ENCODE measurements around the gene NIPA2. TPM values are rescaled to one million over a fixed set of nuclear protein-coding genes. Genes with fewer than 3 reads are reported as not detected.

The NIPA2 gene
- total RNA-seq, 1 experiment from 2014 or later = 77.9 TPM

DNA sequence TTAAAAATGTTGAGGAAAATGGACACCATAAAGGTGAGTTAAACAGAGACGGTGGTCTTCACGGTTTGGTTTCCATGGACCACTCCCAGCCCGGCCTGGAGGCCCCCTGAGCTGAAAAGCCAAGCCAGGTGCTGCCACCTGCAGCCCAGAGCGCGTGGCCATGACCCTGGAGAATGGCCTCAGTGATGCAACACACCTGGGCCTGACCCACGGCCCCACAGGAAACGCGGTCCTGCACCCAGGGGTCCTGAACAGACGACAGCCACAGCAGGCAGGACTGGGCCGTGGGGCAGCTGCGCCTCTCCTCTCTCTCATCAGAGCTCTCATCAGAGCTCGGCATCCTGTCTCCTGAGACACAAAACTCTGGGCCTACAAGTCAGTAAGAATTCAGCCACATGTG lies 64.1 kb downstream of the NIPA2 start:
- Histone ChIP-seq H2BK20ac (ENCODE audit: low read depth, low read length, poor library complexity, severe bottlenecking) (no peak overlapping the region), H2BK15ac (ENCODE audit: low read depth, low read length) (no peak overlapping the region), H2AFZ (ENCODE audit: low read length) (no peak overlapping the region), H3K23me2 (ENCODE audit: insufficient read length, low read depth, low read length, poor library complexity, severe bottlenecking) (no peaks in the 10 kb centered on the region), H3K23ac (ENCODE audit: insufficient read length, low read depth, low read length) (no peak overlapping the region), H3K79me2 (ENCODE audit: insufficient read depth, low read length) (no peaks in the 10 kb centered on the region), H3K56ac (ENCODE audit: insufficient read length, low read depth, low read length) (no peak overlapping the region), H4K8ac (replicated peaks; ENCODE audit: insufficient read length, low read depth, low read length) (no peak overlapping the region), H4K20me1 (ENCODE audit: control insufficient read depth, insufficient read depth, insufficient read length) (peaks cover 3% of the 10 kb centered on the region), H3K4me1 (ENCODE audit: insufficient read depth, low read length) (no peaks in the 10 kb centered on the region), H2BK5ac (ENCODE audit: insufficient read length, low read length) (no peak overlapping the region), H3T11ph (ENCODE audit: low read length) (no peak overlapping the region), H3K9me3 (ENCODE audit: control insufficient read depth, low read depth, low read length) (no peaks in the 10 kb centered on the region), H3K27me3 (ENCODE audit: insufficient read depth, low read length) (no peaks in the 10 kb centered on the region), H3K4ac (ENCODE audit: low read depth, low read length) (no peak overlapping the region), H3K79me1 (ENCODE audit: insufficient read depth, low read depth, low read length, poor library complexity, severe bottlenecking) (no peaks in the 10 kb centered on the region), H4K5ac (ENCODE audit: insufficient read length, low read depth, low read length) (no peak overlapping the region), H3K9ac (ENCODE audit: extremely low read depth, insufficient read length, low read length) (no peak overlapping the region), H2BK120ac (ENCODE audit: low read depth, low read length, poor library complexity, severe bottlenecking) (no peak overlapping the region), H3K4me2 (ENCODE audit: insufficient read depth, insufficient read length, low read length) (no peak overlapping the region), H3K18ac (ENCODE audit: insufficient read length, low read depth, low read length) (no peak overlapping the region), H2BK12ac (ENCODE audit: insufficient read length, low read depth, low read length) (no peak overlapping the region), H4K91ac (ENCODE audit: insufficient read length, low read depth, low read length) (no peak overlapping the region), H3K14ac (ENCODE audit: insufficient read depth, low read length) (no peak overlapping the region; the same call in 1 of the 2 replicates), H2AK5ac (ENCODE audit: insufficient read length, low read length) (no peak overlapping the region), H3K27ac (ENCODE audit: insufficient read length, low read depth, low read length) (no peak overlapping the region)
- peak overlapping the region in 2 of 3 experiments; percentile 65 to 75; a peak in 5 of 7 replicates for H3K27ac Mint-ChIP-seq
- DNase-seq = peak; percentile 61
- peaks cover 22 to 39% (median 36%) of the 10 kb centered on the region in 3 experiments for H3K36me3 Mint-ChIP-seq (ENCODE audit: insufficient read depth in 1 of 3, low read depth in 3 of 3)
- TF ChIP-seq, protein P1, sequence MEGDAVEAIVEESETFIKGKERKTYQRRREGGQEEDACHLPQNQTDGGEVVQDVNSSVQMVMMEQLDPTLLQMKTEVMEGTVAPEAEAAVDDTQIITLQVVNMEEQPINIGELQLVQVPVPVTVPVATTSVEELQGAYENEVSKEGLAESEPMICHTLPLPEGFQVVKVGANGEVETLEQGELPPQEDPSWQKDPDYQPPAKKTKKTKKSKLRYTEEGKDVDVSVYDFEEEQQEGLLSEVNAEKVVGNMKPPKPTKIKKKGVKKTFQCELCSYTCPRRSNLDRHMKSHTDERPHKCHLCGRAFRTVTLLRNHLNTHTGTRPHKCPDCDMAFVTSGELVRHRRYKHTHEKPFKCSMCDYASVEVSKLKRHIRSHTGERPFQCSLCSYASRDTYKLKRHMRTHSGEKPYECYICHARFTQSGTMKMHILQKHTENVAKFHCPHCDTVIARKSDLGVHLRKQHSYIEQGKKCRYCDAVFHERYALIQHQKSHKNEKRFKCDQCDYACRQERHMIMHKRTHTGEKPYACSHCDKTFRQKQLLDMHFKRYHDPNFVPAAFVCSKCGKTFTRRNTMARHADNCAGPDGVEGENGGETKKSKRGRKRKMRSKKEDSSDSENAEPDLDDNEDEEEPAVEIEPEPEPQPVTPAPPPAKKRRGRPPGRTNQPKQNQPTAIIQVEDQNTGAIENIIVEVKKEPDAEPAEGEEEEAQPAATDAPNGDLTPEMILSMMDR (conservative IDR thresholded peaks at IDR 0.05) = peak; percentile 55; the same call in 2 of the 3 replicates
- no peaks in the 10 kb centered on the region for H3K4me1 Mint-ChIP-seq
- WGBS (ENCODE audit: extremely low coverage, insufficient read length, low lambda C conversion rate) = no CpG with 5 or more reads among the region's 12 CpGs
- 0 out of 5 replicates have a peak, but pooled peaks cover 0 to 3% of the 10 kb centered on the region in 2 experiments for H3K9me3 Mint-ChIP-seq
- no peaks in the 10 kb centered on the region for H3K27me3 Mint-ChIP-seq (ENCODE audit: low read depth)
- no peak overlapping the region for H3K4me3 Mint-ChIP-seq

Data from H9 (cell line).